Uterus (tissue), 4 donors: Measurements from ENCODE around the gene NT5DC3. TPM values are rescaled to one million over a fixed set of nuclear protein-coding genes. Genes with fewer than 3 reads are reported as not detected.
A peak's percentile ranks its signal among the peaks of the same experiment; 100 is the strongest.

Experiments
- DNase-seq, 2 donors: peaks; one replicate each; pipeline ENCODE4 v3.0.0-alpha.2; 2019 to 2020
- H3K27ac ChIP-seq, 2 donors: fragments of 200-600 bp; sonication (generic); 1 replicate in 1 of 2; 2 replicates in 1 of 2; pipeline ENCODE4 v1.5.1; 2016 to 2018
- H3K27me3 ChIP-seq, 2 donors: fragments of 200-600 bp; sonication (generic); one replicate each; pipeline ENCODE4 v1.5.1; 2018 to 2019; ENCODE audit warnings: control low read depth in 1 of 2
- H3K36me3 ChIP-seq, 2 donors: fragments of 200-600 bp; sonication (generic); one replicate each; pipeline ENCODE4 v1.5.1; 2019; ENCODE audit warnings: control low read depth in 1 of 2
- H3K4me1 ChIP-seq, 2 donors: fragments of 200-600 bp; sonication (generic); one replicate each; pipeline ENCODE4 v1.5.1; 2018 to 2019; ENCODE audit warnings: control low read depth in 1 of 2
- H3K4me3 ChIP-seq, 2 donors: fragments of 200-600 bp; sonication (generic); 1 replicate in 1 of 2; 2 replicates in 1 of 2; pipeline ENCODE4 v1.5.1; 2018 to 2019; ENCODE audit warnings: mild to moderate bottlenecking in 1 of 2
- H3K9me3 ChIP-seq, 2 donors: fragments of 200-600 bp; sonication (generic); one replicate each; pipeline ENCODE4 v1.5.1; 2019; ENCODE audit warnings: control low read depth in 1 of 2
- CTCF ChIP-seq, 4 experiments: fragments of 200-600 bp in 2 of 4; fragments of 450-650 bp in 2 of 4; sonication (generic) in 2 of 4; IDR thresholded peaks; one replicate each; pipeline ENCODE4 v1.5.1; 2016 to 2019; ENCODE audit warnings: antibody characterized with exemption in 4 of 4, mild to moderate bottlenecking in 2 of 4, moderate library complexity in 1 of 4
- POLR2A ChIP-seq, 2 donors: fragments of 450-650 bp; IDR thresholded peaks; one replicate each; pipeline ENCODE4 v1.6.1; 2016; ENCODE audit warnings: antibody characterized with exemption in 2 of 2, mild to moderate bottlenecking in 1 of 2, moderate library complexity in 1 of 2
- intact Hi-C: fragments of 100-400 bp; cut with DNase I; formaldehyde crosslinking; loops from one replicate; pipeline ENCODE4 v1.15.1; 2023; ENCODE audit warnings: low total_unique reads
- total RNA-seq, 4 donors: library from RNA; depleted of rRNA in 3 of 4; stranded (reverse); fragments of >200 nt in 3 of 4; gene quantifications; one replicate each; pipeline versions ENCODE4 v1.1.0 to v1.2.4, GENCODE V29; 2014 to 2023
- donor health status: DM: yes; HTN: yes; CAD: no.

Gene NT5DC3
- total RNA-seq, 4 donors from 2014 or later: 5.6 to 60.9 (median 15.9) TPM

GRCh38 chr12:103772367-103773108 is 68.5 kb downstream of the NT5DC3 start:
- intact Hi-C loops: loop anchor here (10.0 kb wide), 1 partner anchor 102 kb away; no protein-coding TSS in a partner anchor
- Histone ChIP-seq H3K9me3 (no peaks in the 10 kb centered on the region), H3K27me3 (no peaks in the 10 kb centered on the region), H3K27ac (peak overlapping the region in 1 of 2 donors; percentile 35), H3K36me3 (no peaks in the 10 kb centered on the region), H3K4me3 (no peak overlapping the region), H3K4me1 (peaks cover 0 to 4% of the 10 kb centered on the region in 2 donors)
- TF ChIP-seq CTCF (IDR thresholded peaks at IDR 0.05) (no peak), POLR2A (IDR thresholded peaks at IDR 0.05) (no peak)
- DNase-seq: no peak

- peaks cover 0 to 4% of the 10 kb centered on the region in 2 donors for H3K4me1 ChIP-seq
- DNase-seq: peak; percentile 52 to 56
- no peaks in the 10 kb centered on the region for H3K9me3 ChIP-seq
- TF ChIP-seq CTCF (IDR thresholded peaks at IDR 0.05): peak in 3 of 4 experiments; percentile 48 to 69 (median 61)
- TF ChIP-seq POLR2A (IDR thresholded peaks at IDR 0.05): no peak
- H3K4me3 ChIP-seq: no peak overlapping the region
- no peaks in the 10 kb centered on the region for H3K27me3 ChIP-seq
- intact Hi-C loops: loop anchor here (10.0 kb wide), 1 partner anchor 103 kb away; no protein-coding TSS in a partner anchor
- H3K27ac ChIP-seq: peak overlapping the region in 1 of 2 donors; percentile 4
- H3K36me3 ChIP-seq: no peaks in the 10 kb centered on the region
Measured at GRCh38 chr12:103771466-103771865, 69.6 kb downstream of the NT5DC3 start.

GRCh38 chr12:103769240-103769945 is 71.6 kb downstream of the NT5DC3 start:
- Histone ChIP-seq H3K9me3 (no peaks in the 10 kb centered on the region), H3K27me3 (no peaks in the 10 kb centered on the region), H3K36me3 (no peaks in the 10 kb centered on the region), H3K4me3 (no peak overlapping the region), H3K27ac (no peak overlapping the region), H3K4me1 (peaks cover 0 to 4% of the 10 kb centered on the region in 2 donors)
- intact Hi-C loops: no loop called here
- TF ChIP-seq CTCF (IDR thresholded peaks at IDR 0.05) (no peak), POLR2A (IDR thresholded peaks at IDR 0.05) (no peak)
- DNase-seq: no peak

- Histone ChIP-seq H3K4me3 (no peak overlapping the region), H3K27me3 (no peaks in the 10 kb centered on the region), H3K4me1 (peaks cover 0 to 4% of the 10 kb centered on the region in 2 donors), H3K9me3 (no peaks in the 10 kb centered on the region), H3K36me3 (no peaks in the 10 kb centered on the region), H3K27ac (no peak overlapping the region)
- intact Hi-C loops: no loop called here
- DNase-seq: no peak
- no peak for TF ChIP-seq POLR2A (IDR thresholded peaks at IDR 0.05)
- no peak for TF ChIP-seq CTCF (IDR thresholded peaks at IDR 0.05)
Measured at GRCh38 chr12:103768467-103769123, 72.4 kb downstream of the NT5DC3 start.
